Measurements from ENCODE around the gene RIMBP2.

DNA sequence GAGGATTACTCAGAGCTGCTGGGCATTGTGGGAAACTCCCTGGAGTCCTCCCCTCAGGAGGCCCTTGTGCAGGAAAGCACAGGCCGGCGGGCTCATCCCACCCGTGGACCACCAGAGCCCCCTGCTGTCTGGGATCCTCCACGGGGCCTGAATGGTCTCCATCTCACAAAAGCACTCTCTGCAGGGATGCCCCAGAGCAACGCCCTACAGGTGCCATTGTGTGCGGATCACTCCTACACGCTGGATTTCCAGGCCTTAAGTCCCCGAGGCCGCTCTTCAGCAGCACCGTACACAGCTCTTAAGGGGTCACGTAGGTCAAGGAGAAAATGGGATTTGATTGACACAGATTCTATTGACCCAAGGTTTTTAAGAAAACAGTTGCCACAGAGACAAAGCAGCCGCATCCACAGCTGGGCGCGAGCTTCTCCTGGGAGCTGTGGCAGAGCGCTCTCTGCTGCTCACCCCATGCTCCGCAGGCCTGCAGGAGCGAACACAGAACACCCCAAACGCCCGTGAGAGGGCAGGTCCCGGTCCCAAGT is 36.7 kb upstream of the RIMBP2 start:
- TF ChIP-seq TAF1 (IDR thresholded peaks at IDR 0.05; ENCODE audit: low read depth) = no peak
- peak; percentile 30 for TF ChIP-seq SMC3 (conservative IDR thresholded peaks at IDR 0.05; ENCODE audit: poor library complexity)
- TF ChIP-seq, protein P1, sequence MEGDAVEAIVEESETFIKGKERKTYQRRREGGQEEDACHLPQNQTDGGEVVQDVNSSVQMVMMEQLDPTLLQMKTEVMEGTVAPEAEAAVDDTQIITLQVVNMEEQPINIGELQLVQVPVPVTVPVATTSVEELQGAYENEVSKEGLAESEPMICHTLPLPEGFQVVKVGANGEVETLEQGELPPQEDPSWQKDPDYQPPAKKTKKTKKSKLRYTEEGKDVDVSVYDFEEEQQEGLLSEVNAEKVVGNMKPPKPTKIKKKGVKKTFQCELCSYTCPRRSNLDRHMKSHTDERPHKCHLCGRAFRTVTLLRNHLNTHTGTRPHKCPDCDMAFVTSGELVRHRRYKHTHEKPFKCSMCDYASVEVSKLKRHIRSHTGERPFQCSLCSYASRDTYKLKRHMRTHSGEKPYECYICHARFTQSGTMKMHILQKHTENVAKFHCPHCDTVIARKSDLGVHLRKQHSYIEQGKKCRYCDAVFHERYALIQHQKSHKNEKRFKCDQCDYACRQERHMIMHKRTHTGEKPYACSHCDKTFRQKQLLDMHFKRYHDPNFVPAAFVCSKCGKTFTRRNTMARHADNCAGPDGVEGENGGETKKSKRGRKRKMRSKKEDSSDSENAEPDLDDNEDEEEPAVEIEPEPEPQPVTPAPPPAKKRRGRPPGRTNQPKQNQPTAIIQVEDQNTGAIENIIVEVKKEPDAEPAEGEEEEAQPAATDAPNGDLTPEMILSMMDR (IDR thresholded peaks at IDR 0.05; ENCODE audit: poor library complexity, severe bottlenecking) = peak; percentile 33
- TF ChIP-seq EP300 (conservative IDR thresholded peaks at IDR 0.05; ENCODE audit: poor library complexity, severe bottlenecking) = no peak

All from neural cell (in vitro differentiated cells).